ENCODE results near the gene TUBB4B.

- TF ChIP-seq, protein P1, sequence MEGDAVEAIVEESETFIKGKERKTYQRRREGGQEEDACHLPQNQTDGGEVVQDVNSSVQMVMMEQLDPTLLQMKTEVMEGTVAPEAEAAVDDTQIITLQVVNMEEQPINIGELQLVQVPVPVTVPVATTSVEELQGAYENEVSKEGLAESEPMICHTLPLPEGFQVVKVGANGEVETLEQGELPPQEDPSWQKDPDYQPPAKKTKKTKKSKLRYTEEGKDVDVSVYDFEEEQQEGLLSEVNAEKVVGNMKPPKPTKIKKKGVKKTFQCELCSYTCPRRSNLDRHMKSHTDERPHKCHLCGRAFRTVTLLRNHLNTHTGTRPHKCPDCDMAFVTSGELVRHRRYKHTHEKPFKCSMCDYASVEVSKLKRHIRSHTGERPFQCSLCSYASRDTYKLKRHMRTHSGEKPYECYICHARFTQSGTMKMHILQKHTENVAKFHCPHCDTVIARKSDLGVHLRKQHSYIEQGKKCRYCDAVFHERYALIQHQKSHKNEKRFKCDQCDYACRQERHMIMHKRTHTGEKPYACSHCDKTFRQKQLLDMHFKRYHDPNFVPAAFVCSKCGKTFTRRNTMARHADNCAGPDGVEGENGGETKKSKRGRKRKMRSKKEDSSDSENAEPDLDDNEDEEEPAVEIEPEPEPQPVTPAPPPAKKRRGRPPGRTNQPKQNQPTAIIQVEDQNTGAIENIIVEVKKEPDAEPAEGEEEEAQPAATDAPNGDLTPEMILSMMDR (IDR thresholded peaks at IDR 0.05) = no peak
- TF ChIP-seq POLR2A (IDR thresholded peaks at IDR 0.05) = no peak
These were observed 8.6 kb upstream of the TUBB4B start for GRCh38 chr9:137232510-137232909.

All from vagina (tissue), 2 donors.